RWPE1 (cell line): ENCODE measurements around the gene ERBB2.

Experiments
- CTCF ChIA-PET: fragments of 350-600 bp; sonication (Branson Sonifier 250); formaldehyde crosslinking; extraction: SDS; loops from one replicate; lab custom pipeline; 2021; lab: Yijun Ruan, JAX
- POLR2A ChIA-PET: fragments of 400-600 bp; formaldehyde crosslinking; extraction: SDS; loops from one replicate; lab custom pipeline; 2020; ENCODE audit warnings: antibody characterized with exemption; ENCODE audit not compliant: low non-redundant PET; lab: Yijun Ruan, JAX
- DNase-seq: peaks from one replicate; pipeline ENCODE4 v3.0.0; 2012; ENCODE audit warnings: low spot score
- H3K27ac ChIP-seq: fragments of 450-650 bp; 2 replicates; pipeline ENCODE4 v1.5.1; 2017
- CTCF ChIP-seq: fragments of 450-650 bp; conservative IDR thresholded peaks from 2 replicates; pipeline ENCODE4 v1.5.1; 2017; ENCODE audit warnings: low read depth, mild to moderate bottlenecking

ERBB2 gene

GRCh38 chr17:39673335-39674081 lies 26.4 kb upstream of the ERBB2 start:
- ChIA-PET POLR2A (no interaction called here), CTCF (interaction anchor here (0.6 to 0.7 kb wide), 2 partner anchors 9 to 66 kb away, joined by 3 to 6 read pairs; no protein-coding TSS in a partner anchor)
- TF ChIP-seq CTCF = no peak
- H3K27ac ChIP-seq = no peak overlapping the region
- DNase-seq = no peak

GRCh38 chr17:39674179-39674578 lies 25.7 kb upstream of the ERBB2 start:
- CTCF ChIA-PET = interaction anchor here (0.7 to 1.8 kb wide), 3 partner anchors 8 to 66 kb away, joined by 3 to 6 read pairs (median 5); partner anchors contain the start of gene TCAP
- POLR2A ChIA-PET = no interaction called here

GRCh38 chr17:39674702-39675389 lies 25.0 kb upstream of the ERBB2 start:
- TF ChIP-seq CTCF = no peak
- CTCF ChIA-PET = interaction anchor here (0.6 to 1.8 kb wide), 3 partner anchors 9 to 14 kb away, joined by 3 to 6 read pairs (median 5); partner anchors contain the start of gene TCAP
- POLR2A ChIA-PET = no interaction called here
- H3K27ac ChIP-seq = peak overlapping the region; percentile 17
- DNase-seq = no peak

More at GRCh38 chr17:39674179-39674578, 25.7 kb upstream of the ERBB2 start:
- H3K27ac ChIP-seq = no peak overlapping the region
- DNase-seq = no peak
- TF ChIP-seq CTCF = no peak

- DNase-seq = no peak
- TF ChIP-seq CTCF = no peak
- POLR2A ChIA-PET = no interaction called here
- CTCF ChIA-PET = interaction anchor here (0.6 to 1.8 kb wide), 5 partner anchors 10 to 54 kb away, joined by 3 to 6 read pairs (median 3); partner anchors contain the start of gene TCAP
- H3K27ac ChIP-seq = peak overlapping the region; percentile 17
Measured at GRCh38 chr17:39675390-39676082, 24.3 kb upstream of the ERBB2 start.

GRCh38 chr17:39676198-39676819 lies 23.6 kb upstream of the ERBB2 start:
- DNase-seq = no peak
- CTCF ChIA-PET = interaction anchor here (0.6 to 1.8 kb wide), 4 partner anchors 10 to 54 kb away, joined by 3 to 5 read pairs (median 3); partner anchors contain the start of gene TCAP
- POLR2A ChIA-PET = no interaction called here
- peak overlapping the region; percentile 17 for H3K27ac ChIP-seq
- TF ChIP-seq CTCF = no peak
